Vagina (tissue), 2 donors: Measurements from ENCODE around the gene ARID5A.

Experiments
- POLR2A ChIP-seq, 2 donors: fragments of 450-650 bp; IDR thresholded peaks; one replicate each; pipeline ENCODE4 v1.6.1; 2017; ENCODE audit warnings: antibody characterized with exemption in 2 of 2, mild to moderate bottlenecking in 2 of 2, moderate library complexity in 2 of 2
- TF ChIP-seq, protein P1 (sequence below), 3 experiments: fragments of 450-650 bp in 2 of 3; fragments of 200-600 bp in 1 of 3; sonication (generic) in 1 of 3; IDR thresholded peaks; one replicate each; pipeline ENCODE4 v1.5.1; 2017 to 2019; ENCODE audit warnings: antibody characterized with exemption in 3 of 3, mild to moderate bottlenecking in 2 of 3, moderate library complexity in 2 of 3

DNA sequence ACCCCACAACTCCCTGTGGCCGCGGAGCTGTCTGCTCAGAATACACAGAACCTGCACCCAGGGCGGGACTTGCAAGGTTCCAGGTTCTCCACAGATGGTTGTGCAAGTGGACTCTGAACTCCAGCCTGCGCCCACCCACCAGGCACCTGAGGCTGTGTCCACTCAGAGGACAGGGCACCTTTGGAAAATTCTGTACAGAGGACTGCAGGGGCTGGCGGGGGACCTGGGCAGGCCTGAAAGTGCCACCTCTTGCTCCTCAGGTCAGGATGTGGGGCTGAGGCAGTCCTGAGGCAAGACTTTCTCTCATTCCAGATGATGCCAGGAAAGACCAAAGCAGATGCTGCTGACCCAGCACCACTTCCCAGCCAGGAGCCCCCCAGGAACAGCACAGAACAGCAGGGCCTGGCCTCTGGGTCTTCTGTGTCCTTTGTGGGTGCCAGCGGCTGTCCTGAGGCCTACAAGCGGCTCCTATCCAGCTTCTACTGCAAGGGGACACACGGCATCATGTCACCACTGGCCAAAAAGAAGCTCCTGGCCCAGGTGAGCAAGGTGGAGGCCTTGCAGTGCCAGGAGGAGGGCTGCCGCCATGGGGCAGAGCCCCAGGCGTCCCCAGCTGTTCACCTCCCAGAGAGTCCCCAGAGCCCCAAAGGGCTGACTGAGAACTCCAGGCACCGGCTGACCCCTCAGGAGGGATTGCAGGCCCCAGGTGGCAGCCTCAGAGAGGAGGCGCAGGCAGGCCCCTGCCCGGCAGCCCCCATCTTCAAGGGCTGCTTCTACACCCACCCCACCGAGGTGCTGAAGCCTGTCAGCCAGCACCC lies 14.4 kb downstream of the ARID5A start:
- TF ChIP-seq, protein P1, sequence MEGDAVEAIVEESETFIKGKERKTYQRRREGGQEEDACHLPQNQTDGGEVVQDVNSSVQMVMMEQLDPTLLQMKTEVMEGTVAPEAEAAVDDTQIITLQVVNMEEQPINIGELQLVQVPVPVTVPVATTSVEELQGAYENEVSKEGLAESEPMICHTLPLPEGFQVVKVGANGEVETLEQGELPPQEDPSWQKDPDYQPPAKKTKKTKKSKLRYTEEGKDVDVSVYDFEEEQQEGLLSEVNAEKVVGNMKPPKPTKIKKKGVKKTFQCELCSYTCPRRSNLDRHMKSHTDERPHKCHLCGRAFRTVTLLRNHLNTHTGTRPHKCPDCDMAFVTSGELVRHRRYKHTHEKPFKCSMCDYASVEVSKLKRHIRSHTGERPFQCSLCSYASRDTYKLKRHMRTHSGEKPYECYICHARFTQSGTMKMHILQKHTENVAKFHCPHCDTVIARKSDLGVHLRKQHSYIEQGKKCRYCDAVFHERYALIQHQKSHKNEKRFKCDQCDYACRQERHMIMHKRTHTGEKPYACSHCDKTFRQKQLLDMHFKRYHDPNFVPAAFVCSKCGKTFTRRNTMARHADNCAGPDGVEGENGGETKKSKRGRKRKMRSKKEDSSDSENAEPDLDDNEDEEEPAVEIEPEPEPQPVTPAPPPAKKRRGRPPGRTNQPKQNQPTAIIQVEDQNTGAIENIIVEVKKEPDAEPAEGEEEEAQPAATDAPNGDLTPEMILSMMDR (IDR thresholded peaks at IDR 0.05): no peak
- TF ChIP-seq POLR2A (IDR thresholded peaks at IDR 0.05): no peak
